VCaP (cell line): Measurements from ENCODE around the gene TTLL11.

Source experiments
- H3K27ac ChIP-seq: fragments of 450-650 bp; 2 replicates; pipeline ENCODE4 v1.5.1; 2017
- TF ChIP-seq, protein P1 (sequence below): fragments of 450-650 bp; conservative IDR thresholded peaks from 2 replicates; pipeline ENCODE4 v1.5.1; 2017; ENCODE audit warnings: mild to moderate bottlenecking, moderate library complexity

Gene TTLL11

DNA sequence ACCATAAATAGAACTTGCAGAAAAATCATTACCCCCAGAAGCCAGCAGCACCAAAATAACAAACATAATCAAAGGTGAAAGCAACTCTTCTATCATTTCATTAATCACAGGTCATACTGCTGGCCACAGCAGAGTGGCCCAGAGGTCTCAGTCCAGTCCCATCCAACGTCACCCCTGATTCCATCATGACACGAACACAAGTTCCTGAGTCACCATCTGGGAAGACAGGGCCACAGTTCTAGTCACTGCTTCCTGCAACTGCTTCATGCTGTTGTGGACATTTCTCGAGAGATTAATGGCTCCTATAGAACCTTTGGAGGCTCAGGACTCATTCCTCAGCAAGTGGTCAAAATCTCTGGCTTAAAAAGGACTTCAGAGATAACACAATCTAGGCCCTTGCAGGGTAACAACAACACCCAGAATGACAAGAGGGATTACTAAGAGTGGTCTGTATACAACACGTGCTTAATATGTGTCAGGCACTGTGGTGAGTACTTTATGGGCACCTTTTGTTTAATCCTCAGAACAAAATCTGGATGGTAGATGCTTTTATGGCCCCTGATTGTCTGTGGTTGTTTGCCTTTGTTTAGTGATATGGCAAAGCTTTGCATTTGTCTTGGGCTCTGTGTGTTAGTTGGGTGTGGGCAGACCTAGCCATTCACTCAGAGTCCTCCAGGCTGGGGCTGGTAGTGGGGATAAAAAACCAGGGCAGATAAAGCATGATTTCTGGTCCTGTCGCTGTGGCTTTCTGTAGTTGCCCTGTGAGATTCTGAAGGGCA, 257.3 kb downstream of the TTLL11 start:
- TF ChIP-seq, protein P1, sequence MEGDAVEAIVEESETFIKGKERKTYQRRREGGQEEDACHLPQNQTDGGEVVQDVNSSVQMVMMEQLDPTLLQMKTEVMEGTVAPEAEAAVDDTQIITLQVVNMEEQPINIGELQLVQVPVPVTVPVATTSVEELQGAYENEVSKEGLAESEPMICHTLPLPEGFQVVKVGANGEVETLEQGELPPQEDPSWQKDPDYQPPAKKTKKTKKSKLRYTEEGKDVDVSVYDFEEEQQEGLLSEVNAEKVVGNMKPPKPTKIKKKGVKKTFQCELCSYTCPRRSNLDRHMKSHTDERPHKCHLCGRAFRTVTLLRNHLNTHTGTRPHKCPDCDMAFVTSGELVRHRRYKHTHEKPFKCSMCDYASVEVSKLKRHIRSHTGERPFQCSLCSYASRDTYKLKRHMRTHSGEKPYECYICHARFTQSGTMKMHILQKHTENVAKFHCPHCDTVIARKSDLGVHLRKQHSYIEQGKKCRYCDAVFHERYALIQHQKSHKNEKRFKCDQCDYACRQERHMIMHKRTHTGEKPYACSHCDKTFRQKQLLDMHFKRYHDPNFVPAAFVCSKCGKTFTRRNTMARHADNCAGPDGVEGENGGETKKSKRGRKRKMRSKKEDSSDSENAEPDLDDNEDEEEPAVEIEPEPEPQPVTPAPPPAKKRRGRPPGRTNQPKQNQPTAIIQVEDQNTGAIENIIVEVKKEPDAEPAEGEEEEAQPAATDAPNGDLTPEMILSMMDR, result no peak
- no peak overlapping the region for H3K27ac ChIP-seq

DNA sequence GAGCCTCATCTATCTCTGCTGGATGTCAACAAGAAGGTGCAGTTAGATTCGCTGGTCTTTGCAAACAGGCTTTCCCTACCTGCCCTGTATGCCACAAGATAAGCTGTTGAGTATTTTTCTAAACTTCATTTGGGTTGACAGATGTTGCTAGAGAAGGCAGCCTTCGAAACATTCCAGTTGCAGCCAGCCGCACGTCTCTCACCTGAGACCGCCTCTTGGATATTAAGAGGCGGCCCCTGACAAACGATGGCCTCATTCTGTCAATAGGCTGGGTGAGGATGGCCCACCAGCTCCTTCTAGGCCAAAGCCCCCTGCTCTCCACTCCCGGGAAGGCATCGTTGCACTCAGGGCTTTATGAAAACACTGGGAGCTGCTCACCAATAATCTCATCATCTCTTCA, 260.0 kb downstream of the TTLL11 start:
- TF ChIP-seq, protein P1, result no peak
- no peak overlapping the region for H3K27ac ChIP-seq

DNA sequence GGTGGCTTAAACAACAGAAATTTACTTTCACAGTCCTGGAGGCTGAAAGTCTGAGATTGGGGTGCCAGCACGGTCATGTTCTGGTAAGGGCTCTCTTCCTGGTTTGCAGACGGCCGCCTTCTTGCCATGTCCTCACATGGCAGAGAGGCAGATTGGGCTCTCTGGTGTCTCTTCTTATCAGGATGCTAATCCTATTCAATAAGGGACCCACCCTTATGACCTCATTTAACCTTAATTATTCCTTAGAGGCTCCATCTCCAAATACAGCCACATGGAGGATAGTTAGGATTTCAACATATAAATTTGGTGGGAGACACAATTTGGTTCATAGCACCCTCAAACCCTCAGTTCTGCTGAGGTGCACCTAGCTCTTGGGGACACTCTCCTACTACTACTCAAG, 261.2 kb downstream of the TTLL11 start:
- TF ChIP-seq, protein P1, result no peak
- no peak overlapping the region for H3K27ac ChIP-seq

DNA sequence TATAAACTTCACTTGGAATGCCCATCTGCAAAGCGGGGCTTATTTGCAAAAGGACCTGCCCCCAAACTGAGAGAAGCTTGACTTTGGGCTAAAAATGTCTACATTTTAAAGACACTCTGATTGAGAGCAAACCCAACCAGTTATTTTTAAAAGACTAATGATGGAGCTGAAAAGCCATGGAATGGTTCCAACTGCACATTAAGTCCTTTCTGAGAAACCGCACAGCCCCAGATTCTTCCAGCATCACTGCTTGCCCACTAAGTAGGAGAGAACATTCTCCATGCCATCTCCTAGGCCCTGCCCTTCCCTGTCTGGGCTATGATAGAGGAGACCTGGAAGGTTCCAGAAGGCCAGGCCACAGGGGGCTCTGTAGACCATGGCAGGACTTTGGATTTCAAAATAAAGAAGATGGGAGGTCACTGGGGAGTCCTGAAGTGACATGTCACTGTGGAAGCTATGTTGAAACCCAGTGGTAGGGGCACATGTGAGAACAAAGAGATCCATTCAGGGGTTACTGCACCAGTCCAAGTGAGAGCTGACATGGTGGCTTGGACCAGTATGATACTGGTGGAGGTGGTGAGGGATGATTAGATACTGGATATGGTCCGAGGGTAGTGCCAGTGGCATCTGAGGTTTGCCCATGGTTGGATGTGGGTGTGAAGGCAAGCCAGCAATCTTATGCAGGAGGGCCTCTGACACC, 262.5 kb downstream of the TTLL11 start:
- TF ChIP-seq, protein P1, result no peak
- H3K27ac ChIP-seq, result no peak overlapping the region

DNA sequence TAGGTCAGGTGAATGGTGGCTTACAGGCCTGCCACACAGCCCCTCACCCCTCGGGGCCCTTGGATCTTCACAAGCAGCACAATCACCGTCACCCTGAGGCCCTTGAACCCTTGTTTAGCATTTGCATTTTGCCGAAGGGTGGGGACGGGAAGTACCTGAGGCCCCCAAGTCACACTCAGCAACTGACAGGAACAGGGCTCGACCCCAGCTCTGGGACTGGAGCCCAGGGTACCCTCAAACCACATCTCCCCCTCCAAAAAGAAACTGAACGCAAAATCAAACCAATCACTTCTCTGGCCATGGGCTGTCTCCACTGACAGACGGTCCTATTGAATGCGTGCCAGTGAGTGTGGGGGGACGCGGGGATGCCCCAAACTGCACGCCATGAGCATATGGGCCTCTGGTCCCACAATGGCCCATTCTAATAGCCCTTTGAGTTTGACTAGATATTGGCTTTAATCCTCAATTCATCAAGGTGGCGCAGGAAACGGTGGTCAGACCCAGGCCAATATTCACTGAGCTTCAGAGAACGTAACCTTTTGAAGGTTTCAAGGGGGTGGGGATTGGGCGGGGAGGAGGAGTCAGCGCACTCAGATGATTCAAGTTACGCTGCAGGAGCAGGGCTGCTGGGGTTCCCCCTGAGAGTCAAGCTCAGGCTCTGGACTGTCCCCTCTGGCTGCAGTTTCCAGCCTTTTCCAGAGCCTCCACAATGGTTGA, 265.7 kb downstream of the TTLL11 start:
- no peak overlapping the region for H3K27ac ChIP-seq
- TF ChIP-seq, protein P1, result no peak

DNA sequence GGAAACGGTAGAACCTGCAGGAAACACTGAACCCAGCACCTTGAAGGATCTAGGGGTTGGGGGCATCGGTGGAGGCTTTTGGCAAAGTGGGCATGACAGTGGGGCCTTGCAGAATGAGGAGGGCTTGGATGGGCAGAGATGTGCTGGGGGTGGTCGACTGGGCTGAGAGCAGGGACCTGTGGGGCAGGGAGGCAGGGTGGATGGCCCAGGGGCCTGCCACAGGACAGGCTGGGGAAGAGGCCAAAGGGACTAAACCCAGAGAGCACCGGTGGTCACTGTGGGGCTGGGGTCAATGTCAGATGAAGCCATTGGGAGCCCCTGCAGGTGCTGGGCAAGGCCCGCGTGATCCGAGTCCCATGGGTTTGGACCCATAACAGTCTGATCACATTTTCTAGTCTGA, 266.4 kb downstream of the TTLL11 start:
- TF ChIP-seq, protein P1, result no peak
- no peak overlapping the region for H3K27ac ChIP-seq

DNA sequence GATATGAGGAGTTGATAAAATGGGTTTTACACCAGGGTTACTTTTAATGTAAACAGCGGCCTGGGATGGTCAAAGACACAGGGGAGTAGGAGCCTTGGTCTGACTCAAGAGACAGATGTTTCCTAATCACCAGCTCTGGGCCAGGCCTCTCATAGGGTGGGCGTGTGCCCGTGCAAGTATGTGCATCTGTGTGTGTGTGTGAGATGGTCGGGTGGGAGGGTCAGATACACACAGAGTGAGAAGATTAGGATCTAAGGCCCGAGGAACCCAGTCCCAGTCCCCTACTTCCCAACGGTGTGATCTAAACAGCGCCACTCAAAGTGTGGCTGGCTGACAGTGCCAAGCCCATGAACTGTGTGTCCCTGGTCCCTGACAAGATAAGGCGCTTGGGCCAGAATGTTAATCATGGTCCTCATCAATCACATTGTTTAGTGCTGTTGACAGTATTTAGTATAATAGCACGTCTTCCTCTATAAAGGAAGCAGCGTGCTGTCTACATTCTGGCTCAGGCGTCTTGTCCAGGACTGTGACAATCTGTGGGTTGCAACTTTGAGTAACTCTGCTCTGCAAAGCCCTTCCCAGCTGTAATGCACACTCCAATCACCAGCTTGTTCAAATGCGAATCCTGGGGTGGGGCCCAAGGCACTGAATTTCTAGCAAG, 267.9 kb downstream of the TTLL11 start:
- TF ChIP-seq, protein P1, result no peak
- no peak overlapping the region for H3K27ac ChIP-seq
